Mucosa of descending colon (tissue), 3 donors: ENCODE measurements around the gene THOP1. TPM values are rescaled to one million over a fixed set of nuclear protein-coding genes. Genes with fewer than 3 reads are reported as not detected.
"Not testable (repeated sequence)": the region's sequence is repeated elsewhere in the genome, so short reads cannot be mapped to it uniquely, and the experiment has no call there.

ENCODE experiments used
- ATAC-seq: fragments of 200-7000 bp; cut with Tn5 transposase; one replicate; pipeline ENCODE4 v1.9.1; 2020; ENCODE audit warnings: mild to moderate bottlenecking, moderate library complexity
- DNase-seq, 3 donors: peaks; one replicate each; pipeline ENCODE4 v3.0.0-alpha.2; 2020
- H3K36me3 ChIP-seq: fragments of 200-600 bp; one replicate; pipeline ENCODE4 v1.8.0; 2021; ENCODE audit warnings: low read depth, mild to moderate bottlenecking
- H3K4me1 ChIP-seq: fragments of 200-600 bp; one replicate; pipeline ENCODE4 v1.8.0; 2021; ENCODE audit warnings: low read depth, mild to moderate bottlenecking
- H3K4me3 ChIP-seq: fragments of 200-600 bp; one replicate; pipeline ENCODE4 v1.8.0; 2021; ENCODE audit warnings: mild to moderate bottlenecking
- H3K9me3 ChIP-seq: fragments of 200-600 bp; one replicate; pipeline ENCODE4 v1.8.0; 2021; ENCODE audit warnings: mild to moderate bottlenecking
- CTCF ChIP-seq: fragments of 200-600 bp; IDR thresholded peaks from one replicate; pipeline ENCODE4 v1.8.0; 2022; ENCODE audit warnings: antibody characterized with exemption, mild to moderate bottlenecking
- intact Hi-C, 2 donors: fragments of 100-400 bp; cut with DNase I in 1 of 2; cut with micrococcal nuclease in 1 of 2; formaldehyde crosslinking; loops; one replicate each; pipeline versions ENCODE4 v1.11.0 to v1.11.1; 2022; cut with DNase I, micrococcal nuclease
- total RNA-seq, 3 donors: library from RNA; stranded (reverse); fragmentation: NEBNext Ultra II Directional in 2 of 3; extraction: Animal tissue kit (Norgen Biotek cat#: 25700) in 2 of 3; gene quantifications; one replicate each; pipeline versions ENCODE4 v1.2.1 to v1.2.4, GENCODE V29; 2021 to 2023
- donor health status: DM: no; HTN: no; CAD: no; lungs with moderate emphysema.
- donor health status: DM: no; HTN: no; CAD: no.
- donor health status: DM: no; HTN: yes; CAD: no.

THOP1 gene
- total RNA-seq, 3 donors from 2014 or later: 38.5 to 53.1 (median 46.6) TPM

DNA sequence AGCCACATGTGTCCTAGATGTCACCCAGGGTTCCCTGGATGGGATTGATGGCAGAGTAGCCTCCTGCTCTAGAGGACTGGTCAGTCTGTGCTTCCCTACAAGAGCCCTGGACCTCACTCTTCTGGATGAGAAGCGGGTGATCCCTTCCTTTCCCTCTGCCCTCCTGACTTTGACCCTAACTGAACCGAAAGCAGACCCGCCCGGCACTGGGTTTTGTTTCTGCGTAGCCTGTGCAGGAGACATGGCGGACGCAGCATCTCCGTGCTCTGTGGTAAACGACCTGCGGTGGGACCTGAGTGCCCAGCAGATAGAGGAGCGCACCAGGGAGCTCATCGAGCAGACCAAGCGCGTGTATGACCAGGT, 4.9 kb downstream of the THOP1 start:
- intact Hi-C loops: no loop called here
- no peak for ATAC-seq
- no peak for TF ChIP-seq CTCF
- DNase-seq: no peak
- Histone ChIP-seq H3K4me3 (no peak overlapping the region), H3K36me3 (no peaks in the 10 kb centered on the region), H3K9me3 (no peaks in the 10 kb centered on the region), H3K4me1 (peaks cover 12% of the 10 kb centered on the region)

GRCh38 chr19:2790557-2791271, 5.4 kb downstream of the THOP1 start:
- intact Hi-C loops: no loop called here
- H3K9me3 ChIP-seq: no peaks in the 10 kb centered on the region
- DNase-seq (no peak), ATAC-seq (no peak)
- H3K36me3 ChIP-seq: no peaks in the 10 kb centered on the region
- no peak for TF ChIP-seq CTCF
- H3K4me3 ChIP-seq: no peak overlapping the region
- H3K4me1 ChIP-seq: peaks cover 12% of the 10 kb centered on the region

GRCh38 chr19:2791440-2791839, 6.1 kb downstream of the THOP1 start:
- H3K4me1 ChIP-seq: peaks cover 5% of the 10 kb centered on the region
- H3K9me3 ChIP-seq: no peaks in the 10 kb centered on the region
- no peak for TF ChIP-seq CTCF
- DNase-seq (no peak), ATAC-seq (no peak)
- no peaks in the 10 kb centered on the region for H3K36me3 ChIP-seq
- intact Hi-C loops: no loop called here
- H3K4me3 ChIP-seq: no peak overlapping the region

DNA sequence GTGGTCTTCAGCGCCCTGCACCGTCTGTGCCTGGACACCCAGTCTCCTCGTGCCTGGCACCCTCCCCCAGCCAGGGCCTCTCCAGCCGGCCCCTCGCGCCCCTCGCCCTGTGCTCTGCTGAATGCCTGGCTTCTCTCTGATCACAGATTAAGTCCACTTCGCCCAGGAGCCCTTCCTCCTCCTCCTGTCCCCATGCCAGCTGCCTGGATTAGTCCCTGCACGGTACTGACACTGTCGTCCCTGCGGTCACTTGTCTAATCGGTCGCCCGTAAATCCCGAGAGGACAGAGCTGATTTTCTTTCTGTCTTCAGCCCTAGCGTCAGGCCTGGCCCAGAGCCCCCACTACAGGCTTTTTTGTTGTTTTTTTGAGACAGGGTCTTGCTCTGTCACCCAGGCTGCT, 6.6 kb downstream of the THOP1 start:
- intact Hi-C loops: no loop called here
- no peaks in the 10 kb centered on the region for H3K9me3 ChIP-seq
- no peak overlapping the region for H3K4me3 ChIP-seq
- ATAC-seq (no peak), DNase-seq (no peak)
- no peak for TF ChIP-seq CTCF
- H3K4me1 ChIP-seq: peaks cover under 1% of the 10 kb centered on the region
- H3K36me3 ChIP-seq: no peaks in the 10 kb centered on the region

- intact Hi-C loops, H3K4me1 ChIP-seq, H3K9me3 ChIP-seq, H3K36me3 ChIP-seq, DNase-seq, H3K4me3 ChIP-seq, ATAC-seq: not testable (repeated sequence)
These were observed 7.4 kb downstream of the THOP1 start for GRCh38 chr19:2792666-2793065.

DNA sequence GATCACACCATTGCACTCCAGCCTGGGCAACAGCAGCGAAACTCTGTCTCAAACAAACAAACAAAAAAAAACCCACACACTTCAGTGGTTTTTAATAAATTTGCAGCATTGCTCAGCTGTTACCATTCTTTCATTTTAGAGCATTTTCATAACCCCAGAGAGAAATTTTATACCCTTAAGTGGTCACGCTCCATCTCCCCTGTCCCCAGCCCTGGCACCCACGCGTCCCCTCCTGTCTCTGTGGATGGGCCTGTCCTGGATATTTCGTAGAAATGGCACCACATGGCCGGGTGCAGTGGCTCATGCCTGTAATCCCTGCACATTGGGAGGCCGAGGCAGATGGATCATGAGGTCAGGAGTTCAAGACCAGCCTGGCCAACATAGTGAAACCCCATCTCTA, 7.8 kb downstream of the THOP1 start:
- no peaks in the 10 kb centered on the region for H3K36me3 ChIP-seq
- ATAC-seq (no peak), DNase-seq (no peak)
- H3K4me1 ChIP-seq: no peaks in the 10 kb centered on the region
- H3K4me3 ChIP-seq: no peak overlapping the region
- intact Hi-C loops: no loop called here
- H3K9me3 ChIP-seq: no peaks in the 10 kb centered on the region
- TF ChIP-seq CTCF: no peak
